ENCODE results near the gene ACOT12.

DNA sequence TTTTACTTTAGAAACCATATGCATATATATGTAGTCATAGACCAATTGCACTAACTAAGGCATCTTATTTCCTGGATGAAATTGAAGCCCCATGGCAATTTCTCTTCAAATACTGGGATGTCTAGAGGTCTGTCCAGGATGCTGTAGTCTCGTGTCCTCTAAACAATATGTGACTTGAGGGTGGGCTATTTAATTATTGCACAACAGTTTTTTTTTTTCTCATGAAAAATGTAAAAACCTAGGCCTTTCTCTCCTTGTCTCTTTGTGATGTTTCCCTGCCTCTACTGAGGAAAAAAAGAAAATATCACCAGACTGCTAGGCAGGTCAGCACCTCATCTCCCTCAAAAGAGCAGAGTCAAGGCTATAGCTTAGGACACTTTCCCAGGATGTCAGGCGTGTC lies 58.0 kb downstream of the ACOT12 start:
- TF ChIP-seq POLR2A (IDR thresholded peaks at IDR 0.05) (no peak), CTCF (IDR thresholded peaks at IDR 0.05) (no peak)

All from uterus (tissue), 2 donors.